ENCODE data around the gene NISCH.
A peak's percentile ranks its signal among the peaks of the same experiment; 100 is the strongest.

Gene NISCH

DNA sequence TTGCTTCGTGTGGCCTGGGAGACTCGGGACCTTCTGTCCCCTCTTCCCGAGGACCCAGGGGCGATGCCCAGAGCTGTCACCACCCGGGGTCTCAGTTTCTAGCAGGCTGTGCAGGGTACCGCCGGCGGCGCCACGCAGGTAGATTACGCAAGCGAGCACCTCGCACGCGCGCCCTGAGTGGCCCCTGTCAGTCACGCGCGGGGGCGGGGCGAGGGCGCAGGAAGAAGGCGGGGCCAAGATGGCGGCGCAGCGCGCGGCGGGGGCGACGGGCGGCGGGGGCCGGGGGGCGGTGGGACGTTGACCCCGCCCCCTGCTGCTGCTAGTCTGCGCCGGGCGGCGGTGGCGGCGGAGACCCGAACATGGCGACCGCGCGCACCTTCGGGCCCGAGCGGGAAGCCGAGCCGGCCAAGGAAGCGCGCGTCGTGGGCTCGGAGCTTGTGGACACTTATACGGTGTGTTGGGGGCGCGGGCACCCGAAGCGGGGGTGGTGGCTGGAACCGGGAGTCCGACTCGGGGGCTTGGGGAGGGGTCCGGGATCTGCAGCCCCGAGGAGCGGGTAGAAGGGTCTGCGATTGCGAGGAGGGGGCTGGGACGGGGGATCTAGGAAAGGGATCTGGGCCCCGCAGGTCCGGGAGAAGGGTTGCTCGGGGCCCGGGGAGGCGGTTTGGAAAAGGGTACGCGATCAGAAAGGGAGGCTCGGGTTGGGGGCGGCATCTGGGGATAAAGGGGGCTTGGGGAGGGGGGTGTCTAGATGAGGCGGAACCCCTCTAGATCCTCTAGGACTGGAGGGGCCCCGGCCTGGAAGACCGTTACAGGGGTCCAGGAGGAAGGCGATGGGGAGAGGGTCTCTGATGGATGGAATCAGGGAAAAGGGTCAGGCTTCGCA, at the start of gene NISCH:
Gene NISCH, plus strand, starts transcription at position 322 of the 886 bp plus-strand sequence. Its CDS starts 38 bp downstream, at position 360.
- DNase-seq: peak; percentile 75

- DNase-seq: no peak
Measured at GRCh38 chr3:52406231-52406661, 49.2 kb upstream of the NISCH start.

GRCh38 chr3:52406791-52407510, 48.5 kb upstream of the NISCH start:
- no peak for DNase-seq

GRCh38 chr3:52407779-52408178, 47.6 kb upstream of the NISCH start:
- no peak for DNase-seq

- DNase-seq: no peak
Measured at GRCh38 chr3:52408466-52408865, 46.9 kb upstream of the NISCH start.

GRCh38 chr3:52415800-52416199, 39.6 kb upstream of the NISCH start:
- DNase-seq: no peak

DNA sequence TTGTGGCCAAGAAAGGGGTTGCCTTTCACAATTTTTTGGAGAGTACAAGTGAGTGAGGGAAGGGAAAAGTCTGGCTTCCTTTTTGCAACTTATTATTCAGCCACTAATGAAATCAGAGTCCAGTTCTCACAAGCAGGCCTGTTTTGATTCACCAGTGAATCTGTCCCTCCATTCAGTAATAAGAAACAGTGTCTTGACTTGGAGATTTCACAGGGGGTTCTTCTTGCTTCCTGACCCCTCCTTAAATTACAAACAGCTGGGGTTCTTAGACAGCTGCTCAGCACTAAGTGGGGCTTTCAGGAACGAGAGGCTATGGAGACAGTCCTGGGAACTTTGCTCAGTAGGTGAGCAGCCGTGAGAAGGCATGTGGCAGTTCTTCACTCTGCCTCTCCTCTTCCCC, 35.0 kb upstream of the NISCH start:
- no peak for DNase-seq

DNA sequence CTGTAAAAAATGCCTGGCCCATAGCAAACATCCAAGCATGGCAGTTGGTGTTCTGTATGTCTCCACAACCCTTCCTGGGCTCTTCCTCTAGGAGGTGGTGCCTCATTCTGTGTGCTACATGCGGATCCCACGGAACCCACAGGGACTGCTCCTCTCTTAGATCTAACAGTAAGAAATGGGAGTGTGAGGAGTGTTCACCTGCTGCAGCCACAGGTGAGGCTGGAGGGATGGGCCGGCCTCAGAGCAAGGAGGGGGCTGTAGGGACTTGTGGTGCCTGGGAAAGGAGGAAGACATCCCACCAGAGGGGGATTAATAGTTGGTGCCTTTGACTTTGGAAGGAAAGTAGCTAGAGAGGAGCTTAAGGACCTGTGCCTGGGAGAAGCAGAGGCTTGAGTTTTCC, 32.7 kb upstream of the NISCH start:
- no peak for DNase-seq

- no peak for DNase-seq
Measured at GRCh38 chr3:52423173-52423572, 32.2 kb upstream of the NISCH start.

GRCh38 chr3:52428151-52429005, 27.0 kb upstream of the NISCH start:
- DNase-seq: peak; percentile 72

DNA sequence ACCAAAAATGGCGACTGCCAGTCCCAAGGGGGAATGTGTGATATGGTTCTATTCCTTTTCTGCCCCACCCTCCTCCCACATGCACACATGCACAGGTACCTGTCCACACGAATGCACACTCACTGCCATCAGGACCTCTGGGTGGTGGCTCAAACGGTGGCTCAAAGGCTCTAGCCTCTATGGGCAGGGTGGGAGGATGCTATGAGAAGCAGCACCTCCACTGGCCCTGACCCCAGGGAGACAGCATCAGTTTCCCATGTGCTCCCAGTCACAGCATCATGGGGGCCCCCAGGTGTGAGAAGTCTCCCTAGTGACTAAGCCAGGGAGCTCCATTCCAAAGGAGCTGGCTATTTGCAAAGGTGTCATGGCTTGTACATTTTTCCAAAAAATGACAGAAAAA, 26.4 kb upstream of the NISCH start:
- DNase-seq: no peak

GRCh38 chr3:52429779-52430415, 25.5 kb upstream of the NISCH start:
- no peak for DNase-seq

DNA sequence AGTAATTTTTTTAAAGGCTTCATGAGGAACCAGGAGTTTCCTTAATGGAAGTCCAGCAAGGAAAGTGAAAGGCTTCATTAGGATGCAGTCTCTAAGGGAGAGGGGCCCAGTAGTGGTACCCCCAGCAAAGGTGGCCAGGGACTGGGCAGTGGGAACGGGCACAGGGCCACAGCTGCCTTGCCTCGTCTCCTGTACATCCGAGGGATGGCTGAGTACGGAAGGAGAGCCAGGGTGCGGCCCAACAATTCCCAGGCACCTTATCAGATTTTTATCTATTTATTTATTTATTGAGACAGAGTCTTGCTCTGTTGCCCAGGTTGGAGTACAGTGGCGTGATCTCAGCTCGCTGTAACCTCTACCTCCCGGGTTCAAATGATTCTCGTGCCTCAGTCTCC, 25.0 kb upstream of the NISCH start:
- DNase-seq: no peak

- DNase-seq: no peak
Measured at GRCh38 chr3:52431459-52432223, 23.8 kb upstream of the NISCH start.

GRCh38 chr3:52432225-52432624, 23.2 kb upstream of the NISCH start:
- DNase-seq: no peak

GRCh38 chr3:52432691-52433141, 22.7 kb upstream of the NISCH start:
- DNase-seq: peak; percentile 57

DNA sequence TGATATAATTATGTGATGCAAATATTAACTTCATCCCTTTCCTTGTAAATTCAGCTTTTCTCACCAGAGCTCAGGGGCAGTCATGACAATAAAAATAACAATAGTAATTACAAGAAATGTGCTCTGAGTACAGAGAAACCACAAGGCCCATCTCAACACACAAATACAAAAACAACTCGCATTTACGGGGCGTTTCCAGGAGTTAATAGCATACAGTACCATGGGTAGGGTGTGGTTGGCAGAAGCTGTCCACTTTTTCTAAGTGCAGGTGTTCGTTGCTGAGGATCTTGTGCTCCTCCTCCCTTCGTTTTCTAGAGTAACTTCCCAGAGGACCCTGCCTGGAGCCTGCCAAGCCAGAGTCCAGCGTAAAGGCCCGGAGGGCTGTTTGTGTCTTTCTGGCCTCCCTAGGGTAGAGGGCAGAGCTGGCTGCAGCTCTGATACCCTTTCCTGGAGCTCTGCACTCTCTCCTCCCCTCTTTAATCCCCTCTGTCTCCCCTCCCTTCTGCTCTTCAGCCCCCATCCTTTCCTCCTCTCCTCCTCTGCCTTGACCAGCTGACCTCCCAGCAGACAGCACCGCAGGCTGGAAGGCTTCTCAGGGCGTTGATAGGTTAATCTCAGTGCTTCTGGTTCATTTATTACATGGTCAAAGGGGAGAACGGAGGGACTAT, 21.9 kb upstream of the NISCH start:
- DNase-seq: no peak

GRCh38 chr3:52433996-52434479, 21.4 kb upstream of the NISCH start:
- DNase-seq: no peak

- DNase-seq: no peak
Measured at GRCh38 chr3:52434491-52435115, 20.8 kb upstream of the NISCH start.
